SH-SY5Y (cell line): ENCODE measurements around the gene KNSTRN.

Experiments used
- GATA2 ChIP-seq: IDR thresholded peaks from 2 replicates; pipeline ENCODE4 v1.6.1; 2011; ENCODE audit warnings: mild to moderate bottlenecking, low read depth, low read length
- GATA3 ChIP-seq: IDR thresholded peaks from 2 replicates; pipeline ENCODE4 v1.6.1; 2011; ENCODE audit warnings: low read depth, mild to moderate bottlenecking, low read length, moderate library complexity

- no peak for TF ChIP-seq GATA2
- TF ChIP-seq GATA3: no peak
These were observed 1.9 kb upstream of the KNSTRN start for GRCh38 chr15:40380636-40381035.
